GM19397 (cell line): ENCODE data around the gene OPN1MW.
A peak's percentile ranks its signal among the peaks of the same experiment; 100 is the strongest.
"Not testable (repeated sequence)": the region's sequence is repeated elsewhere in the genome, so short reads cannot be mapped to it uniquely, and the experiment has no call there.

Experiments
- ATAC-seq: cut with Tn5 transposase; IDR thresholded peaks from one replicate; pipeline ENCODE4 v1.9.1; 2021; ENCODE audit warnings: mild to moderate bottlenecking, moderate library complexity; ENCODE audit not compliant: unreplicated experiment

Gene OPN1MW

GRCh38 chrX:154209670-154210418 lies 27.4 kb downstream of the OPN1MW start:
- ATAC-seq = peak; percentile 57

GRCh38 chrX:154211057-154211456 lies 28.7 kb downstream of the OPN1MW start:
- not testable (repeated sequence) for ATAC-seq

- ATAC-seq = not testable (repeated sequence)
Measured at GRCh38 chrX:154211499-154211898, 29.1 kb downstream of the OPN1MW start.

GRCh38 chrX:154219456-154219855 lies 37.1 kb downstream of the OPN1MW start, which contains the start of gene OPN1MW2:
Gene OPN1MW2, plus strand, starts transcription at chrX:154219756. Its CDS starts 60 bp downstream, at chrX:154219816.
- ATAC-seq = not testable (repeated sequence)

GRCh38 chrX:154225292-154225691 lies 42.9 kb downstream of the OPN1MW start:
- not testable (repeated sequence) for ATAC-seq

GRCh38 chrX:154226706-154227105 lies 44.3 kb downstream of the OPN1MW start:
- not testable (repeated sequence) for ATAC-seq

GRCh38 chrX:154231443-154231842 lies 49.0 kb downstream of the OPN1MW start:
- ATAC-seq = not testable (repeated sequence)

GRCh38 chrX:154233620-154234019 lies 51.2 kb downstream of the OPN1MW start:
- not testable (repeated sequence) for ATAC-seq

GRCh38 chrX:154238939-154239559 lies 56.7 kb downstream of the OPN1MW start:
- not testable (repeated sequence) for ATAC-seq

GRCh38 chrX:154239982-154240503 lies 57.6 kb downstream of the OPN1MW start:
- not testable (repeated sequence) for ATAC-seq
